Adrenal gland (tissue), 5 donors: Measurements from ENCODE around the gene FMNL2.

Source experiments
- CTCF ChIP-seq, 6 experiments: fragments of 450-650 bp in 4 of 6; fragments of 200-600 bp in 2 of 6; sonication (generic) in 1 of 6; IDR thresholded peaks; 1 replicate in 5 of 6; 2 replicates in 1 of 6; pipeline versions ENCODE4 v1.5.1 to v1.8.0; 2016 to 2021; ENCODE audit warnings: antibody characterized with exemption in 6 of 6, mild to moderate bottlenecking in 2 of 6, moderate library complexity in 1 of 6
- POLR2A ChIP-seq, 2 donors: fragments of 450-650 bp; IDR thresholded peaks; one replicate each; pipeline ENCODE4 v1.6.1; 2017; ENCODE audit warnings: antibody characterized with exemption in 2 of 2, mild to moderate bottlenecking in 2 of 2, moderate library complexity in 1 of 2
- donor health status: DM: no; HTN: no; CAD: no.

GRCh38 chr2:152569186-152569585 is 234.2 kb downstream of the FMNL2 start:
- TF ChIP-seq CTCF (IDR thresholded peaks at IDR 0.05), result no peak
- TF ChIP-seq POLR2A (IDR thresholded peaks at IDR 0.05), result no peak
